GM15510 (cell line): ENCODE measurements around the gene GPR162.

Experiments used
- POLR2A ChIP-seq: IDR thresholded peaks from 3 replicates; pipeline ENCODE4 v1.6.1; 2011; ENCODE audit warnings: borderline replicate concordance; ENCODE audit not compliant: insufficient read length; ENCODE audit errors: extremely low read depth

GPR162 gene

DNA sequence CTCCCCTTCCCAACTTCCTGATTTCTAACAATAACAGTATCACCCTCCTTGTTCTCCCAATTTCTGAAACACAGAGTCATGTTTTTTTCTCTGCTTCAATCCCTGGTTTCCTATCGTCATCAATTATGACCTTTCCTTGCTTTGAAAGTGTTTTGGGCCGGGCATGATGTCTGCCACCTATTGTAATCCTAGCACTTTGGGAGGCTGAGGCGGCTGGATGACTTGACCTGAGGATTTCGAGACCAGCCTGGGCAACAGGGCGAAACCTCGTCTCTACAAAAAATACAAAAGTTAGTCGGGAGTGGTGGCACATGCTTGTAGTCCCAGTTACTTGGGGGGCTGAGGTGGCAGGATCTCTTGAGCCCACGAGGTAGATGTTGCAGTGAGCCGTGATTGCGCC lies 12.6 kb upstream of the GPR162 start:
- no peak for TF ChIP-seq POLR2A

- no peak for TF ChIP-seq POLR2A
These were observed 10.9 kb upstream of the GPR162 start for GRCh38 chr12:6810758-6811157.

DNA sequence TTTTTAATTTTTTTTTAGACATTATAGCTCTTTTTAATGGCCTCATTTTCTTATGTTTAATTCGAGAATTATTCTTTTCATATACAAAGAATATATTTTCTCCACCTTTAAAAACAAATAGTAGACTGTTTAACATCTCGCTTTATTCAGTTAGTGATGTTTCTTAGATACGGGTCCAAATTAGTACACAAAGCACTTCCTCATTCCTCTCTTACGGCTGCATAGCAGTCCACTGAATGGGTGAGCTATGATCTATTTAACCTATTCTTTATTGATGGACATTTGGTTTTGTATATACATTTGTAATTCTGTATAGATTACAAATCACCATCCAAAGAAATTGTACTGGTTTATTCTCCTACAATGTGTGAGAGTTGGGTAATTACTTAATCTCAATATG lies 8.3 kb upstream of the GPR162 start:
- TF ChIP-seq POLR2A: no peak

DNA sequence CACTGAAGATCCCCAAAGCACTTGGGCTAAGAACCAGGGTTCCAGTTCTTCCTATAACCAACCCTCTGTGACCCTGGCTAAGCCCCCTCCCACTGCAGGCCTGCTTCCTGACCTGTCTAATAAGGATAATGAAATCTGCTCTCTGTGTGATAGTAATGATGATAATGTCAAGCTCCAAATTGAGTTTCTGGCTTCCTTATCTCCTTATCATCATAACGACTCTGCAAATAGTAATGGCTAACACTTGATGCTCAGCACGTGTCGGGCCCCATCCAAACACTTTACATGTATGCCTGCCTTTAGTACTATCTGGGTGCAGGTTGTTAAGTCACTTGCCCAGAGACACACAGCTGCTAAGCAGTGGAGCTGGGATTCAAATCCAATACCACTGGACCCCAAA lies 5.0 kb upstream of the GPR162 start:
- no peak for TF ChIP-seq POLR2A

GRCh38 chr12:6817098-6817497 lies 4.5 kb upstream of the GPR162 start:
- no peak for TF ChIP-seq POLR2A

GRCh38 chr12:6817662-6818157 lies 3.9 kb upstream of the GPR162 start:
- TF ChIP-seq POLR2A: no peak

DNA sequence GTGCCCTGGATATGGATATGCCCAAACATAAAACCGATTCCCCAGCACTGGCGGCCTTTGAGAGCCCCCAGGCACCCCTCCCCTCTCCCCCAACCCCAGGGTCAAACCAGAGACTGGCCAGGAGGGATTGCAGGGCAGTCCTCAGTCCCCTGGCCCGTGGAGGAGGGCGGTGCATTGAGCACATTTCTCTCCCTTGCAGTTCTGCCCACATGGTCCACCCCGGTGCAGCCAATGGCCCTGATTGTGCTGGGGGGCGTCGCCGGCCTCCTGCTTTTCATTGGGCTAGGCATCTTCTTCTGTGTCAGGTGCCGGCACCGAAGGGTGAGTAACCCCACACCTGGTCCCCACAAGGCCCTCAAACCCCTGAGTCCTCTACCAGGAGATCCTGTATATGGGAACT lies 3.4 kb upstream of the GPR162 start:
- TF ChIP-seq POLR2A: no peak

DNA sequence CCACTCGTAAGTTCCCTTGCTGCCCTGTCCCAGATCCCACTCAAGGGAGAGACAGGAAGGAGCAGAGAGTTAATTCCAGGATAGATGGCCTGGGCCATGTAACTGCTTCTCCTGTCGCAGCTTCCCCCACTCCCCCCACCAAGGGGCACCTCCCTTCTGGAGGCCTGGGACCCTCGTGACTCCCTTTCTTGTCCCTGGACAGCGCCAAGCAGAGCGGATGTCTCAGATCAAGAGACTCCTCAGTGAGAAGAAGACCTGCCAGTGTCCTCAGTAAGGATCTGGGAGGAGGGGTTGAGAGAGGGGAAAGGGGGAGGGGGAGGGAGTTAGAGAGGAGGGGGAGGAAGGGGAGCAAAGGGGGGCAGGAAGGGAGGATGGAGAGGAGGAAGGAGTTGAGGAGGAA lies 3.0 kb upstream of the GPR162 start:
- TF ChIP-seq POLR2A: no peak

DNA sequence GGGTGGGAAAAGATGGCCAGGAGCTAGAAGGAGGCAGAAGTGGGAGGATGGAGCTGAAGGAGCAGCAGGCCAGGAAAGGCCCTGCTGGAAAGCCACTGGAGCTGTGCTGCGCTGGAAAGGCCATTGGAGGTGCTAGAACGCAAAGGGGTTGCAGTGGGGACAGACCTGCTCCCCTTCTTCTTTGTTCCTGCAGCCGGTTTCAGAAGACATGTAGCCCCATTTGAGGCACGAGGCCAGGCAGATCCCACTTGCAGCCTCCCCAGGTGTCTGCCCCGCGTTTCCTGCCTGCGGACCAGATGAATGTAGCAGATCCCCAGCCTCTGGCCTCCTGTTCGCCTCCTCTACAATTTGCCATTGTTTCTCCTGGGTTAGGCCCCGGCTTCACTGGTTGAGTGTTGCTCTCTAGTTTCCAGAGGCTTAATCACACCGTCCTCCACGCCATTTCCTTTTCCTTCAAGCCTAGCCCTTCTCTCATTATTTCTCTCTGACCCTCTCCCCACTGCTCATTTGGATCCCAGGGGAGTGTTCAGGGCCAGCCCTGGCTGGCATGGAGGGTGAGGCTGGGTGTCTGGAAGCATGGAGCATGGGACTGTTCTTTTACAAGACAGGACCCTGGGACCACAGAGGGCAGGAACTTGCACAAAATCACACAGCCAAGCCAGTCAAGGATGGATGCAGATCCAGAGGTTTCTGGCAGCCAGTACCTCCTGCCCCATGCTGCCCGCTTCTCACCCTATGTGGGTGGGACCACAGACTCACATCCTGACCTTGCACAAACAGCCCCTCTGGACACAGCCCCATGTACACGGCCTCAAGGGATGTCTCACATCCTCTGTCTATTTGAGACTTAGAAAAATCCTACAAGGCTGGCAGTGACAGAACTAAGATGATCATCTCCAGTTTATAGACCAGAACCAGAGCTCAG lies 2.3 kb upstream of the GPR162 start:
- no peak for TF ChIP-seq POLR2A

DNA sequence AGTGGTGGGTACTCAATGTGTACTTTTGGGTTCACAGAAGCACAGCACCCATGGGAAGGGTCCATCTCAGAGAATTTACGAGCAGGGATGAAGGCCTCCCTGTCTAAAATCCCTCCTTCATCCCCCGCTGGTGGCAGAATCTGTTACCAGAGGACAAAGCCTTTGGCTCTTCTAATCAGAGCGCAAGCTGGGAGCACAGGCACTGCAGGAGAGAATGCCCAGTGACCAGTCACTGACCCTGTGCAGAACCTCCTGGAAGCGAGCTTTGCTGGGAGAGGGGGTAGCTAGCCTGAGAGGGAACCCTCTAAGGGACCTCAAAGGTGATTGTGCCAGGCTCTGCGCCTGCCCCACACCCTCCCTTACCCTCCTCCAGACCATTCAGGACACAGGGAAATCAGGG lies 1.5 kb upstream of the GPR162 start:
- no peak for TF ChIP-seq POLR2A

GRCh38 chr12:6822426-6823135 lies 960 bp downstream of the GPR162 start:
- TF ChIP-seq POLR2A: no peak

GRCh38 chr12:6823182-6824084 lies 1.8 kb downstream of the GPR162 start:
- no peak for TF ChIP-seq POLR2A

- no peak for TF ChIP-seq POLR2A
These were observed 2.6 kb downstream of the GPR162 start for GRCh38 chr12:6824085-6824775.

GRCh38 chr12:6824901-6825381 lies 3.3 kb downstream of the GPR162 start:
- TF ChIP-seq POLR2A: no peak
